Measurements from ENCODE around the gene NPIPB2.
"Not testable (repeated sequence)": the region's sequence is repeated elsewhere in the genome, so short reads cannot be mapped to it uniquely, and the experiment has no call there.

The NPIPB2 gene

GRCh38 chr16:11949527-11949926, 7.7 kb upstream of the NPIPB2 start:
- TF ChIP-seq PKNOX1 (IDR thresholded peaks at IDR 0.05): peak; percentile 52
- no peak for TF ChIP-seq TARDBP (IDR thresholded peaks at IDR 0.05)
- DNase-seq (ENCODE audit: extremely low spot score): peak; percentile 64
- ChIA-PET CTCF (interaction anchor here (0.7 to 2.4 kb wide), 4 partner anchors 24 to 145 kb away, joined by 3 to 16 read pairs (median 4); no protein-coding TSS in a partner anchor), POLR2A (interaction anchor here (1.0 kb wide), 1 partner anchor 118 kb away, joined by 3 read pairs; no protein-coding TSS in a partner anchor)

- TF ChIP-seq TARDBP (IDR thresholded peaks at IDR 0.05): no peak
- TF ChIP-seq PKNOX1 (IDR thresholded peaks at IDR 0.05): no peak
- TF ChIP-seq ZNF384 (IDR thresholded peaks at IDR 0.05): no peak
- TF ChIP-seq BHLHE40 (IDR thresholded peaks at IDR 0.05; ENCODE audit: borderline replicate concordance): no peak
- no peak for TF ChIP-seq FOXM1 (IDR thresholded peaks at IDR 0.05; ENCODE audit: borderline replicate concordance)
- TF ChIP-seq CTBP1 (IDR thresholded peaks at IDR 0.05; ENCODE audit: borderline replicate concordance): no peak
- TF ChIP-seq SP1 (IDR thresholded peaks at IDR 0.05): no peak
- no peak for DNase-seq (ENCODE audit: extremely low spot score)
- CTCF ChIA-PET: interaction anchor here (0.8 to 2.4 kb wide), 4 partner anchors 24 to 146 kb away, joined by 4 to 16 read pairs (median 4); no protein-coding TSS in a partner anchor
- POLR2A ChIA-PET: interaction anchor here (0.8 to 1.0 kb wide), 2 partner anchors 119 kb away, joined by 3 to 4 read pairs; no protein-coding TSS in a partner anchor
These were observed 7.0 kb upstream of the NPIPB2 start for GRCh38 chr16:11948819-11949218.

- no peak for DNase-seq (ENCODE audit: extremely low spot score)
- no peak for TF ChIP-seq FOXM1 (IDR thresholded peaks at IDR 0.05; ENCODE audit: borderline replicate concordance)
- TF ChIP-seq FOXA1 (IDR thresholded peaks at IDR 0.05): no peak
- no peak for TF ChIP-seq ARNT (IDR thresholded peaks at IDR 0.05)
- no peak for TF ChIP-seq ZNF384 (IDR thresholded peaks at IDR 0.05)
- TF ChIP-seq FOXK2 (IDR thresholded peaks at IDR 0.05): no peak
- no peak for TF ChIP-seq CTBP1 (IDR thresholded peaks at IDR 0.05; ENCODE audit: borderline replicate concordance)
- no peak for TF ChIP-seq L3MBTL2 (conservative IDR thresholded peaks at IDR 0.05)
- no peak for TF ChIP-seq LEF1 (IDR thresholded peaks at IDR 0.05; ENCODE audit: borderline replicate concordance)
- no peak for TF ChIP-seq PKNOX1 (IDR thresholded peaks at IDR 0.05)
- TF ChIP-seq ELF4 (IDR thresholded peaks at IDR 0.05): no peak
- no peak for TF ChIP-seq TARDBP (IDR thresholded peaks at IDR 0.05)
- no peak for TF ChIP-seq SP1 (IDR thresholded peaks at IDR 0.05)
- TF ChIP-seq HDGF (IDR thresholded peaks at IDR 0.05; ENCODE audit: borderline replicate concordance): no peak
- POLR2A ChIA-PET: no interaction called here
- CTCF ChIA-PET: interaction anchor here (1.9 kb wide), 1 partner anchor 121 kb away, joined by 4 read pairs; no protein-coding TSS in a partner anchor
These were observed 4.6 kb upstream of the NPIPB2 start for GRCh38 chr16:11946433-11946832.

- POLR2A ChIA-PET; DNase-seq (ENCODE audit: extremely low spot score): not testable (repeated sequence)
- CTCF ChIA-PET: interaction anchor here (0.7 kb wide), 1 partner anchor 140 kb away, joined by 3 read pairs; no protein-coding TSS in a partner anchor
These were observed 14.5 kb downstream of the NPIPB2 start for GRCh38 chr16:11927350-11927749.

GRCh38 chr16:11924046-11924445, 17.8 kb downstream of the NPIPB2 start:
- CTCF ChIA-PET; POLR2A ChIA-PET; DNase-seq (ENCODE audit: extremely low spot score): not testable (repeated sequence)

- ChIA-PET POLR2A (interaction anchor here (0.8 to 1.6 kb wide), 5 partner anchors 16 to 151 kb away, joined by 3 to 6 read pairs (median 4); partner anchors contain the start of gene SNX29), CTCF (interaction anchor here (0.6 to 1.9 kb wide), 3 partner anchors 33 to 356 kb away, joined by 3 to 9 read pairs (median 3); no protein-coding TSS in a partner anchor)
- TF ChIP-seq SUZ12 (IDR thresholded peaks at IDR 0.05) (no peak), ARNT (IDR thresholded peaks at IDR 0.05) (no peak), SP1 (IDR thresholded peaks at IDR 0.05) (no peak), BHLHE40 (IDR thresholded peaks at IDR 0.05; ENCODE audit: borderline replicate concordance) (no peak), TARDBP (IDR thresholded peaks at IDR 0.05) (no peak)
- peak; percentile 51 for DNase-seq (ENCODE audit: extremely low spot score)
These were observed 25.1 kb downstream of the NPIPB2 start for GRCh38 chr16:11916524-11917285.

GRCh38 chr16:11915644-11916523, 26.0 kb downstream of the NPIPB2 start, which contains the start of gene GSPT1:
Gene GSPT1, minus strand, starts transcription at chr16:11915956. Its CDS starts 236 bp downstream, at chr16:11915720.
- CTCF ChIA-PET: interaction anchor here (1.0 to 1.9 kb wide), 3 partner anchors 34 to 152 kb away, joined by 3 to 9 read pairs (median 3); no protein-coding TSS in a partner anchor
- TF ChIP-seq SUZ12 (IDR thresholded peaks at IDR 0.05) (peak; percentile 95), ELF4 (IDR thresholded peaks at IDR 0.05) (peak; percentile 98), L3MBTL2 (conservative IDR thresholded peaks at IDR 0.05) (peak; percentile 68), CTBP1 (IDR thresholded peaks at IDR 0.05; ENCODE audit: borderline replicate concordance) (no peak)

More at GRCh38 chr16:11915644-11916523, 26.0 kb downstream of the NPIPB2 start, which contains the start of gene GSPT1:
- DNase-seq (ENCODE audit: extremely low spot score): peak; percentile 92
- POLR2A ChIA-PET: interaction anchor here (0.8 to 1.6 kb wide), 5 partner anchors 15 to 152 kb away, joined by 3 to 6 read pairs (median 4); partner anchors contain the start of gene SNX29
